Activated CD8-positive, alpha-beta memory T cell treated with anti-CD3 and anti-CD28 coated beads, Interleukin-2, amount 10 ng/mL, durations not matched to agents 7 days and 5 days (primary cell): ENCODE data around the gene ABCA12. TPM values are rescaled to one million over a fixed set of nuclear protein-coding genes. Genes with fewer than 3 reads are reported as not detected.

Experiments used
- ATAC-seq: fragments of 150-1000 bp; cut with Tn5 transposase; one replicate; pipeline ENCODE4 v1.10.0; 2021; ENCODE audit warnings: moderate library complexity
- CTCF ChIA-PET: fragments of 350-600 bp; sonication (Branson Sonifier 250); formaldehyde crosslinking; loops from one replicate; lab custom pipeline; 2021; ENCODE audit warnings: antibody characterized with exemption; lab: Charles Lee
- DNase-seq: peaks from one replicate; pipeline ENCODE4 v3.0.0-alpha.2; 2020
- H3K27ac Mint-ChIP-seq: one replicate; pipeline ENCODE4 v1.8.0; 2021; ENCODE audit warnings: mild to moderate bottlenecking, mixed read lengths
- H3K27me3 Mint-ChIP-seq: one replicate; pipeline ENCODE4 v1.8.0; 2021; ENCODE audit warnings: mixed read lengths
- H3K36me3 Mint-ChIP-seq: one replicate; pipeline ENCODE4 v1.8.0; 2021; ENCODE audit warnings: mild to moderate bottlenecking, mixed read lengths
- H3K4me1 Mint-ChIP-seq: one replicate; pipeline ENCODE4 v1.8.0; 2021; ENCODE audit warnings: mixed read lengths
- H3K4me3 Mint-ChIP-seq: one replicate; pipeline ENCODE4 v1.8.0; 2021; ENCODE audit warnings: mild to moderate bottlenecking, moderate library complexity, mixed read lengths
- H3K9me3 Mint-ChIP-seq: one replicate; pipeline ENCODE4 v1.8.0; 2022; ENCODE audit warnings: low read depth, mixed read lengths
- total RNA-seq, 2 experiments: library from RNA; stranded (reverse); gene quantifications; one replicate each; pipeline ENCODE4 v1.2.3, GENCODE V29; 2021

Gene ABCA12
- total RNA-seq, 2 experiments from 2014 or later, result not detected

DNA sequence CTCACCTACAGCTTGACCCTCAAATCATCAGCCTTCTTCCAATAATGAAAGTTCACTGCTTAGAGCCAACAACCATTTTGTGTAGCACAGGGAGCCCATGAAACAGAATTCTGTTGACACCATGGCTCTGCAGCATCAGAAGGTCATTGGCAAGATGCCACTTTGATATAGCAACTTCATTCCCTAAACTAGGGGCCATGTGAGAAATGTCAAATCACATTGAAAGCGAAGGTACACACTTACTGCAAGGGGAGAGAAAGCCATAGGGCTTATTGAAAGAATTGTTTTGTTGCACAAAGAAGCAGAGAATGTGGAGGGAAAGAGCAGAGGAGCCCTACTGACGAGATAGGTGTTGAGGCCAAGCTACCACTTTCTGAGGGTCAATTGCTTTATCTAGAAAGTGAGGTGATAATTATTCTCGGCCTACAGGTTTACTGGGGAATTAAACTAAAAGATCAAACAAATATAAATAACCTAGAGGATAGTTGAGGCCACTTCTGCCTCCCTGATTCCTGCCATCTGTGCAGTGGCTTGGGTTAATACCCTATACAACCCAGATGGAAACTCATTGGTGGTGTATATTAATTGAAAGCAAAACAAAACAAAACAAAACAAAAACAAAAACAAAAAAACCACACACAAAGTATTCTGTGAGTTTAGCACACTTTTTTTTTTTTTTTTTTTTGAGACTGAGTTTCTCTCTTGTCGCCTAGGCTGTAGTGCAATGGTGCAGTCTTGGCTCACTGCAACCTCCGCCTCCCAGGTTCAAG lies 5.9 kb upstream of the ABCA12 start:
- Mint-ChIP-seq H3K4me3 (no peak overlapping the region), H3K4me1 (no peaks in the 10 kb centered on the region), H3K9me3 (no peaks in the 10 kb centered on the region), H3K27ac (no peak overlapping the region), H3K36me3 (no peaks in the 10 kb centered on the region), H3K27me3 (peaks cover 3% of the 10 kb centered on the region)
- ATAC-seq (no peak), DNase-seq (no peak)
- CTCF ChIA-PET, result no interaction called here

DNA sequence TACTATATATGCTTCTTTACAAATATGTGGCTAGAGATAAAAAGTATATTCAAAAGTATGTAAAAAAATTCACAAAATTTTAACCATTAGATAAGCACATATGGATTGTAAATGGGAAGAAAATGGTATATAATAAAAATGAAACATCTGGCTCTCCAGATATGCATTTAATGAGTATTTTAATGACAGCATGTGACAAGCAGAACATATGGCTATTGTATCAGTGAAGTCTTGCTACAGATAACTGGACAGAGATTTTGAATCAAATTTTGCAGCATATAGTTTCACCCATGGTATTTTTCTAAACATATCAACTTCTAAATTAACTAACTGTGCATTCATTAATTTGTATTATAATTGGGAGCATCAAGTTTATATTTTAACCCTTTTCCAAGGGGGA lies 5.0 kb upstream of the ABCA12 start:
- peaks cover 3% of the 10 kb centered on the region for H3K27me3 Mint-ChIP-seq
- no peaks in the 10 kb centered on the region for H3K4me1 Mint-ChIP-seq
- no peaks in the 10 kb centered on the region for H3K36me3 Mint-ChIP-seq
- CTCF ChIA-PET, result no interaction called here
- DNase-seq (no peak), ATAC-seq (no peak)
- H3K27ac Mint-ChIP-seq, result no peak overlapping the region
- H3K4me3 Mint-ChIP-seq, result no peak overlapping the region
- H3K9me3 Mint-ChIP-seq, result no peaks in the 10 kb centered on the region

DNA sequence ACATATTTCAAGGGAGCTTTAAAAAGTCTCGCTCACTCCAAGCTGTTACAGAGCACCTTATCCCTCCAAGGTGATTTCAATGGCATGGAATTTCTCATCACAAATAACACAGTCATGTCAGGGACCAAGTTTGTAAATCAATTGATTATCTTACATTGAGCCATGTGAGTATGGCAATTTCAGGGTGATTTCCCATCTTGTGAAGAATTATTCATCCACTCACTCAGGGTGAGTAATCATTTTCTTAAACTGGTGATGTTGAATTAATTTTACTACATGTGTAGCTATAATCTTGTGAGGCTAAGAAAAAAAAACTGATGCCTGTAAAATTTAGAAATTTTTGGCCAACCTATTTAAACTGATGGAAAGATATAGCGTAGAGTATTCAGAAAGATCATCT lies 3.3 kb upstream of the ABCA12 start:
- DNase-seq (no peak), ATAC-seq (no peak)
- H3K27ac Mint-ChIP-seq, result no peak overlapping the region
- CTCF ChIA-PET, result no interaction called here
- peaks cover 3% of the 10 kb centered on the region for H3K27me3 Mint-ChIP-seq
- H3K36me3 Mint-ChIP-seq, result no peaks in the 10 kb centered on the region
- no peak overlapping the region for H3K4me3 Mint-ChIP-seq
- peaks cover under 1% of the 10 kb centered on the region for H3K4me1 Mint-ChIP-seq
- no peaks in the 10 kb centered on the region for H3K9me3 Mint-ChIP-seq

DNA sequence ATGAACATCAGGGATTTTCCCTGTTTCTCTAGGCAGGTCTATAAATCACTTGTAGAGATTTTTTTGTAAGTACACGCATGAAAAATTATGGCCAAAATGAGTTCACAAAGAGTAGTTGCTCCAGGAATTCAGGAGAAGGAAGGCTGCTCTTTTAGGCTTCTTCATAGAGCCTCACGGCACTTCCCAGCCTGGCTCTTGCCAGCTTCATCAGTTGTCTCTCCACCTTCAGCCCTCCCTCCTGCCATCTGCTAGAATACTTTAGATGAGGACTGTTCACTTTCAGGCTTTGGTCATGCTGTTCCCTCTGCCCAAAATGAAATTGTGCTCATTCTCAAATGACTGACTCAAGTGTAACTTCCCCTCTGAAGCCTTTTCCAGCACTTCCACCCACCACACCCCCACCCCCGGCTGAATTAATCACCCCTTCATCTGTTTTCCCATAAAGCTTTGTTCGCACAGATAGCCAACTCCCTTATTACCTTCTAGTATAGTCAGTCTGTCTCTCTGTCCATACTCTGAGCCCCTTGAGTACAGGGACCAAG lies 1.8 kb upstream of the ABCA12 start:
- H3K4me3 Mint-ChIP-seq, result no peak overlapping the region
- DNase-seq (no peak), ATAC-seq (no peak)
- H3K4me1 Mint-ChIP-seq, result peaks cover 3% of the 10 kb centered on the region
- no peak overlapping the region for H3K27ac Mint-ChIP-seq
- no peaks in the 10 kb centered on the region for H3K36me3 Mint-ChIP-seq
- CTCF ChIA-PET, result no interaction called here
- H3K27me3 Mint-ChIP-seq, result peaks cover 3% of the 10 kb centered on the region
- no peaks in the 10 kb centered on the region for H3K9me3 Mint-ChIP-seq

DNA sequence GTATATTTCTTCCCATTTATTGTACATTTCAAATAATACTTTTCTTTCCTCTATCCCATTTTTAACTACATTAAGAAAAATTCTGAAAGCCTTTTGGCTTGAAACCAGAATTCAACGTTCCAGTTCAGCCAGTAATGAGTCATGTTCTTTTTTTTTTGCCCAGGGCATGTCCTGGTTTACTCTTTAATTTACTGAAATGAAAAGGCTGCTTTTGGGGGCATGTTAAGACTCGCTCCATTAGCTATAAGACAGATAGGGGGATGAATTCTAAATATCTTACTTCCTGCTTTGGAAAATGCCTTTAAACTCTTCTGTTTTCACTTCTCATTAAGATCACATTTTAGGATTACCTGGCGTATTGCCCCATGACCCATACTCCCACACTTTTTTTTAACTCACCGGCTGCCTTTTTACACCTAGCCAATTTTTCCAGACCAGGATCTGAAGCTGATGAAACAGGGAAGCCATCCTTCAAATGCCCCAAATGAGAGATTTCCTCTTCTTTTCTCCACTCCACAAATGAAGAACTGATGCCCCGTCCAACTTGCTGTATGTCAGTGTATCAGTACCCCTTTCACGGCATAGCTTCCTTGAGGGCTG lies 585 bp downstream of the ABCA12 start:
- DNase-seq (no peak), ATAC-seq (no peak)
- Mint-ChIP-seq H3K4me3 (no peak overlapping the region), H3K9me3 (no peaks in the 10 kb centered on the region), H3K4me1 (peaks cover 3% of the 10 kb centered on the region), H3K36me3 (no peaks in the 10 kb centered on the region), H3K27me3 (peaks cover 3% of the 10 kb centered on the region), H3K27ac (no peak overlapping the region)
- CTCF ChIA-PET, result no interaction called here

DNA sequence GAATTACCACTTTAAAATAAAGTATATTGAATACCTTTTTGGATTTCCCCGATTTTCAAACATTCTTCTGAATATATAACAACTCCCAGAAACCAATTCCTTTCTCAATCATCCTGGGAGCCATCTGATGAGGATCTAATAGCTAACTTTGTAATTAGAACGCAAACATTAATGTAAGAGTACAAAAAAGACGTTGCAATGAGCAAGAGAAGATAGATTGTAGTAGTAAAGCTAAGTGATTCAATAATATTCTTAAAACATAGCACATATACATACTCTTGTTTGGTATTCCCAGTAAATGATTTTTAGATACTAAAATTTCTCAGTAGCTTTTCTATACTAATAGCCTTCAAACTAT lies 1.1 kb downstream of the ABCA12 start:
- H3K4me1 Mint-ChIP-seq, result peaks cover 3% of the 10 kb centered on the region
- DNase-seq (no peak), ATAC-seq (no peak)
- peaks cover 3% of the 10 kb centered on the region for H3K27me3 Mint-ChIP-seq
- H3K4me3 Mint-ChIP-seq, result no peak overlapping the region
- CTCF ChIA-PET, result no interaction called here
- H3K27ac Mint-ChIP-seq, result no peak overlapping the region
- no peaks in the 10 kb centered on the region for H3K36me3 Mint-ChIP-seq
- no peaks in the 10 kb centered on the region for H3K9me3 Mint-ChIP-seq

DNA sequence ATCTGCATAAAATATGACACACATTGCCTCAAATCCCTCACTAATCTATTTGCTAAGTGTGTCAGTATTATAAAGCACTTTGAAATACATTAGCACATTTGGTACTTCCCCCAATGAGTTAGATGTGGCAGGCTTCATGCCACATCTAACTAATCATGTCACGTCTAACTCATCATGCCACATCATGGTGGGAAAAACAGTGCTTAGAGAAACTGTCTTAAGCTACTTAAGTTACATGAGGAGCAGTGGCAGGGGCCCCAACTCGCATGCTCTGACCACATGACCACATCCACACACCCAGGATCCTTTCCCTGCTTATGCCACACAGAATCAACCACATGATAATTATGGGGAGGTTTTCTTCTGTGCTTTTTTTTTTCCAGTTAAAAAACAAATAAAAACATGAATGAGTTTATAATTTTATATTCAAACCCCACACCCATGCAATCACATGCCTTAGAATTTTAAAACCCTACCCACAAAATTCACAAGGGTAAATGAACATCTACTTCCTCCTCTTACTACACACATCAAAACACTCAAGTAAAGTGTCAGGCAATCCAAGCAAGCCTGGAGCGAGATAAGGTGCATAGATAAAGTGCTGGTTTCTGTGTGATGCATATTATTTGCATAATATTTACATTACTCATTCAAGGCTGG lies 1.6 kb downstream of the ABCA12 start:
- no peak for DNase-seq
- CTCF ChIA-PET, result no interaction called here
- Mint-ChIP-seq H3K9me3 (no peaks in the 10 kb centered on the region), H3K4me1 (peaks cover 3% of the 10 kb centered on the region), H3K4me3 (no peak overlapping the region), H3K27ac (no peak overlapping the region), H3K36me3 (no peaks in the 10 kb centered on the region), H3K27me3 (peaks cover 3% of the 10 kb centered on the region)
- ATAC-seq, result no peak

DNA sequence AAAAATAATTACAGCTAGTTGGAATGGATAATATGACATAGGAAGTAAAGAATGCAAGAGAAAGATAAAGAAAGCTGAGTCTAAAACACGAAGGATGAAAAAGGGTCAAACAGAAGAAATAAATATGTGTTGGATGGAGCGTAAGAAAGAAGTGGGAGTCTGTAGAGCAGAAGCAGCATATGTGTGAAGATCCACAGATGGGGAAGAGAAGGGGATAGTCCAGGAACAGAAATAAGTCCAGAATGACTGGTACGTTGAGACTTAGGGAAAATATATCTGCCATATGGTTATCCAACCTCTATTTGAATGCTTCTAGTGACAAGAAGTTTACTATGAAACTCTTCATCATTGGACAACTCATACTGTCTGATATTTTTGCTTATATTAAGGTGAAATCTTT lies 18.0 kb downstream of the ABCA12 start:
- Mint-ChIP-seq H3K27me3 (no peaks in the 10 kb centered on the region), H3K27ac (no peak overlapping the region), H3K9me3 (no peaks in the 10 kb centered on the region), H3K4me3 (no peak overlapping the region), H3K36me3 (no peaks in the 10 kb centered on the region), H3K4me1 (no peaks in the 10 kb centered on the region)
- no peak for DNase-seq
- ATAC-seq, result no peak
- CTCF ChIA-PET, result no interaction called here

DNA sequence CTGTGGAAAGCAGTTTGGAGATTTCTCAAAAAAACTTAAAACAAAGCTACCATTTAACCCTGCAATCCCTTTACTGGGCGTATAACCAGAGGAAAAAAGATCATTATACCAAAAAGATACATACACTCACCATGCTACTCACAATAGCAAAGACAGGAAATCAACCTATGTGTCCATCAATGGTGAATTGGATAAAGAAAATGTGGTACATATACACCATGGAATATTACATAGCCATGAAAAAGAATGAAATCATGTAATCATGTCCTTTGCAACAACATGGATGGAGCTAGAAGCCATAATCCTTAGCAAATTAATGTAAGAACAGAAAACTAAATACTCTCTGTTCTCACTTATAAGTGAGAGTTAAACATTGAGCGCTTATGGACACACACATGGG lies 18.6 kb downstream of the ABCA12 start:
- no peak overlapping the region for H3K4me3 Mint-ChIP-seq
- ATAC-seq, result no peak
- no peaks in the 10 kb centered on the region for H3K4me1 Mint-ChIP-seq
- CTCF ChIA-PET, result interaction anchor here (0.7 kb wide), 1 partner anchor 70 kb away, joined by 3 read pairs; no protein-coding TSS in a partner anchor
- no peak overlapping the region for H3K27ac Mint-ChIP-seq
- H3K36me3 Mint-ChIP-seq, result no peaks in the 10 kb centered on the region
- no peak for DNase-seq
- no peaks in the 10 kb centered on the region for H3K27me3 Mint-ChIP-seq
- H3K9me3 Mint-ChIP-seq, result no peaks in the 10 kb centered on the region

DNA sequence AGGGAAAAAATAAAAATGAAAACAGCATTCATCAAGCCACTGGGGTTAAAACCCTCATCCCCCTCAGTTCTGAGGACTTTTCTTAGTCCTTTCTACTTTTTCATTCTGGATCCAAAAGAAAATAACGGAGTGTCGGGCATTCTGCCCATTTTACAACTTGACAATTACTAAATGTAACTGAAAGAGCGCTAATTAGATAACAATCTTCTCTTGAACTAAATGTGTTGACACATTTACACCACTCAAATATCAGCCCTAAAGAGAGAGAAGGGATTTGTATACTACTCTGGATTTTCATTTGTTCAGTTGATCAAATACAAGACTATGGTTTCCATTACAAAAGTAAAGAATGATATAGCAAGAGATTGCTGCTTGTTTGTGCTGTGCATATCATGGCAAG lies 27.5 kb downstream of the ABCA12 start:
- no peaks in the 10 kb centered on the region for H3K4me1 Mint-ChIP-seq
- H3K27ac Mint-ChIP-seq, result no peak overlapping the region
- no peaks in the 10 kb centered on the region for H3K27me3 Mint-ChIP-seq
- no peak for ATAC-seq
- no peak for DNase-seq
- CTCF ChIA-PET, result no interaction called here
- H3K9me3 Mint-ChIP-seq, result no peaks in the 10 kb centered on the region
- H3K4me3 Mint-ChIP-seq, result no peak overlapping the region
- H3K36me3 Mint-ChIP-seq, result no peaks in the 10 kb centered on the region

DNA sequence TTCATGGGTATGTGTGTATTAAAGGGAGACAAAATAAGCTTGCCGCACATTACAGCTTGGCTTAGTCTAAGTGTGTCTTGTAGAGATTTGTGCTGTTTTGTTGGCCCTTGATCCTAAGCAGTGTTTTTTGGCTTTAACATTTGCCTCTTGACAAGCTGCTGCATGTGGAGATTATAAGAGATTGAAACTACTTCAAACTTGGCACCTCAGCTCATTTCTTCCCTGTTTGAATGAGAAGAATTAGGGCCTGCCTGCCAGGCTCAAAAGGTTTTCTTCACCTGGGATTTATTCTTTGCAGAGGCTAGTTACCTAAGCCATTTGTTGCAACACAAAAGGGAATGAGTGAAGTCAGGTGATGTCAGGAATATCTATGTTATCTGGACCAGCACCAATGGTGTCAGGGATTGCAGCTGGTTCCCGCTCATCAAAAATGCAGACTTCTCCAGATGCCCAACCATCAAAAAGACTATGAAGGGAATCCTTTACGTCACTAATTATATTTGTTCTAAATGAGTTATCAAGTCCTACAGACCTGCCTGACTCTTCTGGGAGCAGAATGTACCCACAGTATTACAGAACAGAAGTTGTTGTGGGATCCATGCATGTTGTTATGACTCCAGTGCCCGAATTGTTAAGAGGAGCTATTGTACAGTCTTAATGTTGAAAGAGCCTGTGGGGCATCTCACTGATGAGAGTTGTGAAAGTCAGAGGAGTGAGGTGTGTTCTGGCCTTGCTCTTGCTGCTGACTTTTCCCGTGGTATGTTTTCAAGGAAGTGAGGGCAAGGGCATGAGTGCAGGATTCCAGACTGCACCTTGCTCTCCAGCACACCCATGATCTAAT lies 31.0 kb downstream of the ABCA12 start:
- no peak overlapping the region for H3K4me3 Mint-ChIP-seq
- ATAC-seq (no peak), DNase-seq (no peak)
- no peaks in the 10 kb centered on the region for H3K27me3 Mint-ChIP-seq
- H3K36me3 Mint-ChIP-seq, result no peaks in the 10 kb centered on the region
- no peaks in the 10 kb centered on the region for H3K9me3 Mint-ChIP-seq
- CTCF ChIA-PET, result no interaction called here
- H3K27ac Mint-ChIP-seq, result no peak overlapping the region
- H3K4me1 Mint-ChIP-seq, result no peaks in the 10 kb centered on the region

DNA sequence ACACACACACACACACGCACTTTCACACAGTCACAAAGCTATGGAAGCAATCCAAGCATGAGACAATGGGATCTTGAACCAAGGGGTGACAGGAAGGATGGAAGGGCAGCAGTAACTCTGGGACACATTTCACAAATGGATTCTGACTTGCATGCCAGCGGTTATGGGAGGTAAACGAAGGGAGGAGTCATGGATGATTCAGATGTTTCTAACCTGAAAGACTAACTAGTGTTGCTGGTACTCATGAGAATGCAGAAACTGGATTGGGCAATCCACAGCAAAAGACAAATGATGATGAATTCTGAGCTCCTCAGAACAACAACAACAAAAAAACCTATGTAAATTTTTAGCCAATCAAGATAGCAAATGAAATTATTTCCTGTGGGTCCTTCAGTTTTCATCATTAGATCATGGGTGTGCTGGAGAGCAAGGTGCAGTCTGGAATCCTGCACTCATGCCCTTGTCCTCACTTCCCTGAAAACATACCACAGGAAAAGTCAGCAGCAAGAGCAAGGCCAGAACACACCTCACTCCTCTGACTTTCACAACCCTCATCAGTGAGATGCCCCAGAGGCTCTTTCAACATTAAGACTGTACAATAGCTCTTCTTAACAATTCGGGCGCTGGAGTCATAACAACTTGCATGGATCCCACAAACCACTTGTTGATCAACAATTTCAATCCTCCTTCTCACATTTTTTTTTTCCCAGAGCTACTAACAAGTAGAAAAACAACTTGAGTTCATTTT lies 32.6 kb downstream of the ABCA12 start:
- Mint-ChIP-seq H3K27ac (no peak overlapping the region), H3K36me3 (no peaks in the 10 kb centered on the region), H3K4me3 (no peak overlapping the region), H3K27me3 (no peaks in the 10 kb centered on the region), H3K9me3 (no peaks in the 10 kb centered on the region), H3K4me1 (no peaks in the 10 kb centered on the region)
- DNase-seq (no peak), ATAC-seq (no peak)
- CTCF ChIA-PET, result no interaction called here

DNA sequence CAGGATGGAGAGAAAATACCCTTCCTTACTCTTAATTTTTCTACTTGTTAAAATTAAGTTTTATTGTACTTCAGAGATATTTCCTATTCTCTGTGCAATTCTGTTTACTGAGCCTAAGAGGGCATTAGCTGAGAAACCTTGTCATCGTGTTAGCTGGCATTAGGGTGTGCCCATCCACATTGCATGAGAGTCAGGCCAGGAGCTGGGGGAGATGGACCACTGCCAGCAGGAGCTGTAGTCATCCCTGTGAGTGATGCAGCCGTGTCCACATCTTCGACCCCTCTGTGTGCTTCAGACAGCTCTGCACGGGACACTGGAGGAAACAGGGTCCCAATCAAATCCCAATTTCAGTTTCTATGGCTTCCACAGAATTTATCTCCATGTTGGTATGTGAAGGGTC lies 34.2 kb downstream of the ABCA12 start:
- Mint-ChIP-seq H3K36me3 (no peaks in the 10 kb centered on the region), H3K4me3 (no peak overlapping the region), H3K27me3 (no peaks in the 10 kb centered on the region), H3K9me3 (no peaks in the 10 kb centered on the region), H3K4me1 (no peaks in the 10 kb centered on the region), H3K27ac (no peak overlapping the region)
- ATAC-seq, result no peak
- CTCF ChIA-PET, result no interaction called here
- no peak for DNase-seq
